Measurements from ENCODE around the gene DNAH9. TPM values are rescaled to one million over a fixed set of nuclear protein-coding genes. Genes with fewer than 3 reads are reported as not detected.

The DNAH9 gene
- total RNA-seq, 1 donor from 2014 or later: 1.5 TPM

- no peak for DNase-seq (ENCODE audit: low spot score)
These were observed 12.8 kb downstream of the DNAH9 start for GRCh38 chr17:11610999-11611566.

GRCh38 chr17:11612956-11613355, 14.7 kb downstream of the DNAH9 start:
- no peak for DNase-seq (ENCODE audit: low spot score)

- DNase-seq (ENCODE audit: low spot score): peak; percentile 91
These were observed 20.7 kb downstream of the DNAH9 start for GRCh38 chr17:11618861-11619566.

- DNase-seq (ENCODE audit: low spot score): no peak
These were observed 24.2 kb downstream of the DNAH9 start for GRCh38 chr17:11622492-11622891.

GRCh38 chr17:11624976-11625375, 26.7 kb downstream of the DNAH9 start:
- no peak for DNase-seq (ENCODE audit: low spot score)

- no peak for DNase-seq (ENCODE audit: low spot score)
These were observed 27.6 kb downstream of the DNAH9 start for GRCh38 chr17:11625878-11626277.

GRCh38 chr17:11627301-11627940, 29.2 kb downstream of the DNAH9 start:
- no peak for DNase-seq (ENCODE audit: low spot score)

GRCh38 chr17:11628374-11628773, 30.1 kb downstream of the DNAH9 start:
- DNase-seq (ENCODE audit: low spot score): no peak

GRCh38 chr17:11628831-11629230, 30.6 kb downstream of the DNAH9 start:
- no peak for DNase-seq (ENCODE audit: low spot score)

- no peak for DNase-seq (ENCODE audit: low spot score)
These were observed 38.5 kb downstream of the DNAH9 start for GRCh38 chr17:11636771-11637170.

- DNase-seq (ENCODE audit: low spot score): no peak
These were observed 39.5 kb downstream of the DNAH9 start for GRCh38 chr17:11637796-11638195.

- DNase-seq (ENCODE audit: low spot score): no peak
These were observed 40.5 kb downstream of the DNAH9 start for GRCh38 chr17:11638700-11639265.

GRCh38 chr17:11639736-11640462, 41.6 kb downstream of the DNAH9 start:
- DNase-seq (ENCODE audit: low spot score): no peak

GRCh38 chr17:11640463-11640814, 42.2 kb downstream of the DNAH9 start:
- no peak for DNase-seq (ENCODE audit: low spot score)

GRCh38 chr17:11641521-11642275, 43.4 kb downstream of the DNAH9 start:
- no peak for DNase-seq (ENCODE audit: low spot score)

GRCh38 chr17:11642655-11643054, 44.4 kb downstream of the DNAH9 start:
- DNase-seq (ENCODE audit: low spot score): no peak

- DNase-seq (ENCODE audit: low spot score): no peak
These were observed 45.6 kb downstream of the DNAH9 start for GRCh38 chr17:11643851-11644250.

- peak; percentile 78 for DNase-seq (ENCODE audit: low spot score)
These were observed 46.3 kb downstream of the DNAH9 start for GRCh38 chr17:11644265-11645212.

- DNase-seq (ENCODE audit: low spot score): no peak
These were observed 47.2 kb downstream of the DNAH9 start for GRCh38 chr17:11645426-11645825.

GRCh38 chr17:11651089-11651488, 52.8 kb downstream of the DNAH9 start:
- no peak for DNase-seq (ENCODE audit: low spot score)
